Activated CD8-positive, alpha-beta T cell treated with anti-CD3 and anti-CD28 coated beads for 36 hours (primary cell): ENCODE measurements around the gene OR2S2. TPM values are rescaled to one million over a fixed set of nuclear protein-coding genes. Genes with fewer than 3 reads are reported as not detected.

ENCODE experiments used
- ATAC-seq: fragments of 200-7000 bp; cut with Tn5 transposase; one replicate; pipeline ENCODE4 v1.10.0; 2021; ENCODE audit warnings: mild to moderate bottlenecking, moderate library complexity
- CTCF ChIA-PET: fragments of 350-600 bp; sonication (Branson Sonifier 250); formaldehyde crosslinking; loops from one replicate; lab custom pipeline; 2021; ENCODE audit warnings: antibody characterized with exemption; lab: Charles Lee
- POLR2A ChIA-PET: fragments of 350-600 bp; sonication (Branson Sonifier 250); formaldehyde crosslinking; loops from one replicate; lab custom pipeline; 2021; ENCODE audit warnings: antibody characterized with exemption; lab: Charles Lee
- DNase-seq: peaks from one replicate; pipeline ENCODE4 v3.0.0-alpha.2; 2020
- H3K27ac Mint-ChIP-seq: one replicate; pipeline ENCODE4 v1.8.0; 2021; ENCODE audit warnings: mild to moderate bottlenecking, mixed read lengths
- H3K27me3 Mint-ChIP-seq: one replicate; pipeline ENCODE4 v1.8.0; 2021; ENCODE audit warnings: mixed read lengths
- H3K36me3 Mint-ChIP-seq: one replicate; pipeline ENCODE4 v1.8.0; 2021; ENCODE audit warnings: low read depth, mixed read lengths
- H3K4me1 Mint-ChIP-seq: one replicate; pipeline ENCODE4 v1.8.0; 2021; ENCODE audit warnings: low read depth, mixed read lengths
- H3K4me3 Mint-ChIP-seq: one replicate; pipeline ENCODE4 v1.8.0; 2021; ENCODE audit warnings: mild to moderate bottlenecking, moderate library complexity, mixed read lengths
- H3K9me3 Mint-ChIP-seq: one replicate; pipeline ENCODE4 v1.8.0; 2021; ENCODE audit warnings: mixed read lengths
- CTCF ChIP-seq: fragments of 200-600 bp; IDR thresholded peaks from one replicate; pipeline ENCODE4 v1.8.0; 2022; ENCODE audit warnings: antibody characterized with exemption, mild to moderate bottlenecking
- intact Hi-C: fragments of 100-400 bp; cut with micrococcal nuclease; formaldehyde crosslinking; loops from one replicate; pipeline ENCODE4 v1.10.0; 2022
- total RNA-seq, 2 experiments: library from RNA; stranded (reverse); gene quantifications; one replicate each; pipeline ENCODE4 v1.2.3, GENCODE V29; 2021

The OR2S2 gene
- total RNA-seq, 2 experiments from 2014 or later: not detected

GRCh38 chr9:35923927-35924763 lies 33.8 kb downstream of the OR2S2 start:
- Mint-ChIP-seq H3K27ac (no peak overlapping the region), H3K36me3 (no peaks in the 10 kb centered on the region), H3K4me3 (no peak overlapping the region), H3K4me1 (peaks cover 17% of the 10 kb centered on the region), H3K27me3 (no peaks in the 10 kb centered on the region), H3K9me3 (no peaks in the 10 kb centered on the region)
- TF ChIP-seq CTCF: no peak
- POLR2A ChIA-PET: interaction anchor here (1.0 to 1.4 kb wide), 3 partner anchors 13 to 157 kb away, joined by 3 to 4 read pairs (median 4); no protein-coding TSS in a partner anchor
- peak; percentile 91 for ATAC-seq
- peak; percentile 72 for DNase-seq
- CTCF ChIA-PET: interaction anchor here (0.7 to 3.3 kb wide), 9 partner anchors 13 to 178 kb away, joined by 3 to 19 read pairs (median 4); no protein-coding TSS in a partner anchor
- intact Hi-C loops: no loop called here

- H3K27ac Mint-ChIP-seq: no peak overlapping the region
- no peaks in the 10 kb centered on the region for H3K27me3 Mint-ChIP-seq
- ATAC-seq (no peak), DNase-seq (no peak)
- no peaks in the 10 kb centered on the region for H3K36me3 Mint-ChIP-seq
- H3K9me3 Mint-ChIP-seq: no peaks in the 10 kb centered on the region
- peaks cover 17% of the 10 kb centered on the region for H3K4me1 Mint-ChIP-seq
- intact Hi-C loops: no loop called here
- ChIA-PET CTCF (interaction anchor here (1.2 to 3.3 kb wide), 7 partner anchors 12 to 85 kb away, joined by 3 to 19 read pairs (median 4); no protein-coding TSS in a partner anchor), POLR2A (interaction anchor here (1.4 kb wide), 1 partner anchor 156 kb away, joined by 4 read pairs; no protein-coding TSS in a partner anchor)
- H3K4me3 Mint-ChIP-seq: no peak overlapping the region
- TF ChIP-seq CTCF: no peak
These were observed 34.4 kb downstream of the OR2S2 start for GRCh38 chr9:35923598-35923926.

GRCh38 chr9:35920051-35920620 lies 37.8 kb downstream of the OR2S2 start:
- ATAC-seq: no peak
- ChIA-PET CTCF (interaction anchor here (1.2 to 4.6 kb wide), 5 partner anchors 9 to 34 kb away, joined by 4 to 28 read pairs (median 8); no protein-coding TSS in a partner anchor), POLR2A (interaction anchor here (1.1 kb wide), 1 partner anchor 9 kb away, joined by 4 read pairs; no protein-coding TSS in a partner anchor)
- no peaks in the 10 kb centered on the region for H3K36me3 Mint-ChIP-seq
- no peak overlapping the region for H3K27ac Mint-ChIP-seq
- intact Hi-C loops: no loop called here
- no peak overlapping the region for H3K4me3 Mint-ChIP-seq
- H3K27me3 Mint-ChIP-seq: no peaks in the 10 kb centered on the region
- no peak for DNase-seq
- TF ChIP-seq CTCF: no peak
- H3K4me1 Mint-ChIP-seq: peaks cover 17% of the 10 kb centered on the region
- no peaks in the 10 kb centered on the region for H3K9me3 Mint-ChIP-seq

GRCh38 chr9:35919212-35920008 lies 38.5 kb downstream of the OR2S2 start:
- ATAC-seq (no peak), DNase-seq (no peak)
- no peak overlapping the region for H3K27ac Mint-ChIP-seq
- no peaks in the 10 kb centered on the region for H3K9me3 Mint-ChIP-seq
- no peaks in the 10 kb centered on the region for H3K27me3 Mint-ChIP-seq
- intact Hi-C loops: no loop called here
- H3K4me1 Mint-ChIP-seq: peaks cover 14% of the 10 kb centered on the region
- H3K4me3 Mint-ChIP-seq: no peak overlapping the region
- CTCF ChIA-PET: interaction anchor here (1.2 to 4.6 kb wide), 4 partner anchors 8 to 35 kb away, joined by 4 to 28 read pairs (median 8); no protein-coding TSS in a partner anchor
- POLR2A ChIA-PET: interaction anchor here (1.1 kb wide), 1 partner anchor 8 kb away, joined by 4 read pairs; no protein-coding TSS in a partner anchor
- TF ChIP-seq CTCF: no peak
- no peaks in the 10 kb centered on the region for H3K36me3 Mint-ChIP-seq
